PC-9 (cell line): ENCODE measurements around the gene PIAS1. TPM values are rescaled to one million over a fixed set of nuclear protein-coding genes. Genes with fewer than 3 reads are reported as not detected.

ENCODE experiments used
- BruUV-seq: library from RNA; stranded (reverse); fragments of 400-500 nt; replicated peaks from 2 replicates; lab custom pipeline; 2021; lab: Mats Ljungman, UMichigan
- CTCF ChIA-PET: fragments of 300-600 bp; sonication (Branson Sonifier 250); formaldehyde crosslinking; loops from one replicate; lab custom pipeline; 2022; ENCODE audit warnings: antibody characterized with exemption; lab: Charles Lee
- POLR2A ChIA-PET: fragments of 300-600 bp; sonication (Branson Sonifier 250); formaldehyde crosslinking; loops from one replicate; lab custom pipeline; 2022; ENCODE audit warnings: antibody characterized with exemption; ENCODE audit not compliant: unreplicated experiment; lab: Charles Lee
- DNase-seq, 2 experiments: peaks; one replicate each; pipeline versions ENCODE4 v3.0.0 to v3.0.0-alpha.2; 2015 to 2022; ENCODE audit warnings: mixed read lengths in 1 of 2
- H2AFZ ChIP-seq: fragments of 200-600 bp; sonication (generic); 2 replicates; pipeline ENCODE4 v1.8.1; 2017; ENCODE audit warnings: antibody characterized with exemption
- H3F3A ChIP-seq: fragments of 200-600 bp; sonication (generic); 2 replicates; pipeline ENCODE4 v1.8.1; 2017; ENCODE audit warnings: antibody characterized with exemption, mild to moderate bottlenecking, low read depth; ENCODE audit not compliant: insufficient read depth
- H3K27ac ChIP-seq: fragments of 200-600 bp; sonication (generic); 2 replicates; pipeline ENCODE4 v1.6.1; 2016; ENCODE audit warnings: mixed run types
- H3K27me3 ChIP-seq: fragments of 200-600 bp; sonication (generic); 2 replicates; pipeline ENCODE4 v1.6.1; 2016; ENCODE audit warnings: low read depth, mixed run types; ENCODE audit not compliant: insufficient read depth
- H3K36me3 ChIP-seq: fragments of 200-600 bp; sonication (generic); 2 replicates; pipeline ENCODE4 v1.6.1; 2016; ENCODE audit warnings: low read depth, mixed run types
- H3K4me1 ChIP-seq: fragments of 200-600 bp; sonication (generic); replicated peaks from 2 replicates; pipeline ENCODE4 v1.6.1; 2016; ENCODE audit warnings: mixed run types; ENCODE audit not compliant: insufficient read depth
- H3K4me2 ChIP-seq: fragments of 200-600 bp; sonication (generic); 2 replicates; pipeline ENCODE4 v1.6.1; 2017; ENCODE audit warnings: mixed run types
- H3K4me3 ChIP-seq: fragments of 200-600 bp; sonication (generic); 2 replicates; pipeline ENCODE4 v1.6.1; 2016; ENCODE audit warnings: mixed run types
- H3K79me2 ChIP-seq: fragments of 200-600 bp; sonication (generic); 2 replicates; pipeline ENCODE4 v1.6.1; 2017; ENCODE audit warnings: low read depth, mixed run types
- H3K9me2 ChIP-seq: fragments of 200-600 bp; sonication (generic); 2 replicates; pipeline ENCODE4 v1.8.1; 2017; ENCODE audit warnings: mild to moderate bottlenecking; ENCODE audit not compliant: insufficient read depth
- H3K9me3 ChIP-seq: fragments of 200-600 bp; sonication (generic); 2 replicates; pipeline ENCODE4 v1.8.1; 2016; ENCODE audit warnings: low read depth; ENCODE audit not compliant: insufficient read depth
- H4K20me1 ChIP-seq: fragments of 200-600 bp; sonication (generic); 2 replicates; pipeline ENCODE4 v1.8.1; 2017; ENCODE audit not compliant: insufficient read depth
- EZH2 ChIP-seq: fragments of 200-600 bp; sonication (generic); IDR thresholded peaks from 2 replicates; pipeline ENCODE4 v1.8.0; 2017; ENCODE audit warnings: antibody characterized with exemption, low read depth
- intact Hi-C: fragments of 100-400 bp; cut with micrococcal nuclease; formaldehyde crosslinking; loops from one replicate; pipeline ENCODE4 v1.10.0; 2022; ENCODE audit not compliant: unreplicated experiment
- total RNA-seq: library from RNA; stranded (reverse); gene quantifications from 2 replicates; pipeline ENCODE4 v1.2.3, GENCODE V29; 2021
- TF ChIP-seq, protein P1 (sequence below): fragments of 200-600 bp; sonication (generic); conservative IDR thresholded peaks from 2 replicates; pipeline ENCODE4 v1.6.1; 2017; ENCODE audit warnings: mixed run types, antibody characterized with exemption, mild to moderate bottlenecking, moderate library complexity

PIAS1 gene
- total RNA-seq, 1 experiment from 2014 or later: 42.5 TPM

DNA sequence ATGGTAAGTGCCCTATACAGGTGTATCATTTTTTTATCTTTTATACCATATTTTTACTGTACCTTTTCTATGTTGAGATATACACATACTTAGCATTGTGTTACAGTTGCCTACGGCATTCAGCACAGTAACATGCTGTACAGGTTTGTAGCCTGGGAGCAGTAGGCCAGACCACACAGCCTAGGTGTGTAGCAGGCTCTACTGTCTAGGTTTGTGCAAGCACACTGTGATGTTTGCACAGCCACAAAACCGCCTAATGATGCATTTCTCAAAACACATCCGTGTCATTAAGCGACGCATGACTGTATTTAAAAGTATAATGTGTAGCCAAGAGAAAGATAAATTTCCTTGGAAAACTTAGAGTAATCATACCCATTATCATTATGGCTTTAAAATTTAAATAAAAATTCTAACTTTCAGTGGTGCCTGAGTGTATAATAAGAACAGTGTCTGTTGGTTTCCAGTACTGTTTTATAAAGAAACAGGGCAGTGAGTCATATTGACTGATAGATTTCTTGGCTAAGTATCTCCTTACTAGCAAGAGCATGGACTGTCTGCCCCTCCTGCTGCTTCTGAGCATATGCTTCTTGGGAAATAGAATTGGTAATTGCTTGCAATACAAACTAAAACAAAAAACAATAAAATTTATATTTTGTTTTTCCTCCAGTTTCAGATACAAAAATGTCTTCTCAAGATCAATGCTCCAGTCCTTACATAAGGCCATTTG, 132.7 kb downstream of the PIAS1 start:
- Histone ChIP-seq H3K27ac (no peak overlapping the region), H3K9me3 (no peaks in the 10 kb centered on the region), H3K4me1 (no peaks in the 10 kb centered on the region), H3K36me3 (0 out of 2 replicates have a peak, but pooled peaks cover 11% of the 10 kb centered on the region), H3K79me2 (no peaks in the 10 kb centered on the region), H3F3A (no peaks in the 10 kb centered on the region), H3K9me2 (no peaks in the 10 kb centered on the region), H3K27me3 (no peaks in the 10 kb centered on the region), H2AFZ (no peak overlapping the region), H3K4me2 (no peak overlapping the region), H3K4me3 (no peak overlapping the region), H4K20me1 (no peaks in the 10 kb centered on the region)
- TF ChIP-seq, protein P1, sequence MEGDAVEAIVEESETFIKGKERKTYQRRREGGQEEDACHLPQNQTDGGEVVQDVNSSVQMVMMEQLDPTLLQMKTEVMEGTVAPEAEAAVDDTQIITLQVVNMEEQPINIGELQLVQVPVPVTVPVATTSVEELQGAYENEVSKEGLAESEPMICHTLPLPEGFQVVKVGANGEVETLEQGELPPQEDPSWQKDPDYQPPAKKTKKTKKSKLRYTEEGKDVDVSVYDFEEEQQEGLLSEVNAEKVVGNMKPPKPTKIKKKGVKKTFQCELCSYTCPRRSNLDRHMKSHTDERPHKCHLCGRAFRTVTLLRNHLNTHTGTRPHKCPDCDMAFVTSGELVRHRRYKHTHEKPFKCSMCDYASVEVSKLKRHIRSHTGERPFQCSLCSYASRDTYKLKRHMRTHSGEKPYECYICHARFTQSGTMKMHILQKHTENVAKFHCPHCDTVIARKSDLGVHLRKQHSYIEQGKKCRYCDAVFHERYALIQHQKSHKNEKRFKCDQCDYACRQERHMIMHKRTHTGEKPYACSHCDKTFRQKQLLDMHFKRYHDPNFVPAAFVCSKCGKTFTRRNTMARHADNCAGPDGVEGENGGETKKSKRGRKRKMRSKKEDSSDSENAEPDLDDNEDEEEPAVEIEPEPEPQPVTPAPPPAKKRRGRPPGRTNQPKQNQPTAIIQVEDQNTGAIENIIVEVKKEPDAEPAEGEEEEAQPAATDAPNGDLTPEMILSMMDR: no peak
- no peak for TF ChIP-seq EZH2
- DNase-seq: no peak
- CTCF ChIA-PET: no interaction called here
- POLR2A ChIA-PET: interaction anchor here (0.6 to 0.7 kb wide), 2 partner anchors 197 to 1847 kb away, joined by 3 read pairs; no protein-coding TSS in a partner anchor
- no TSS peak for BruUV-seq
- intact Hi-C loops: no loop called here

DNA sequence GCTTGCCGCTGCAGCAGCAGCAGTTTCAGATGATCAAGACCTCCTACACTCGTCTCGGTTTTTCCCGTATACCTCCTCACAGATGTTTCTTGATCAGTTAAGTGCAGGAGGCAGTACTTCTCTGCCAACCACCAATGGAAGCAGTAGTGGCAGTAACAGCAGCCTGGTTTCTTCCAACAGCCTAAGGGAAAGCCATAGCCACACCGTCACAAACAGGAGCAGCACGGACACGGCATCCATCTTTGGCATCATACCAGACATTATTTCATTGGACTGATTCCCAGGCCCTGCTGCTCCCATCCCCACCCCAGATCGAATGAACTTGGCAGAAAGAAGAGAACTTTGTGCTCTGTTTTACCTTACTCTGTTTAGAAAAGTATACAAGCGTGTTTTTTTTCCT, 133.4 kb downstream of the PIAS1 start:
- Histone ChIP-seq H3K27ac (no peak overlapping the region), H3K79me2 (no peaks in the 10 kb centered on the region), H3K9me3 (no peaks in the 10 kb centered on the region), H3K4me2 (no peak overlapping the region), H3K9me2 (no peaks in the 10 kb centered on the region), H3K36me3 (0 out of 2 replicates have a peak, but pooled peaks cover 11% of the 10 kb centered on the region), H4K20me1 (no peaks in the 10 kb centered on the region), H3K4me1 (no peaks in the 10 kb centered on the region), H3K4me3 (no peak overlapping the region), H3K27me3 (no peaks in the 10 kb centered on the region), H2AFZ (no peak overlapping the region), H3F3A (no peaks in the 10 kb centered on the region)
- no TSS peak for BruUV-seq
- no peak for DNase-seq
- ChIA-PET POLR2A (no interaction called here), CTCF (no interaction called here)
- TF ChIP-seq EZH2: no peak
- TF ChIP-seq, protein P1: no peak
- intact Hi-C loops: no loop called here

DNA sequence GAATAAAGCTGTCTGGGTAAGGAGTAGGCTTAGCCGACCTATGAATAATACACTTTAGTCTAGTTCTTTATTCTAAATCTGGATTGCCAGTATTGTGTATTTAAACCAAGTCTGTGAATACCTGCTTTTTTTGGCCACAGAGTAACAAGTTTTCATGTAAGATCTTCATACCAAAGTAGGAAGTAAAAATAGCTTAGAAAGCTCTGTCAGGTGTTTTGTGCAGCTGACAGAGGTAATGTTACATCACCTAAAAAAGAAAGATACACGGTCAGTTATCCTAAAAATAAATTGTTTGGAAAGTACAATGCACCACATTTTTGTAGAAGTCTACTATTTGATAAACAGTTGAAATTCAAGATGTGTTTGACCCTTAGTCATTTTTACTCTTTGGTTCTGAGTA, 134.5 kb downstream of the PIAS1 start:
- Histone ChIP-seq H2AFZ (no peak overlapping the region), H3K27ac (no peak overlapping the region), H3K36me3 (0 out of 2 replicates have a peak, but pooled peaks cover 10% of the 10 kb centered on the region), H3K79me2 (no peaks in the 10 kb centered on the region), H3K9me2 (no peaks in the 10 kb centered on the region), H3K9me3 (no peaks in the 10 kb centered on the region), H3K4me2 (no peak overlapping the region), H3K4me1 (no peaks in the 10 kb centered on the region), H3K4me3 (no peak overlapping the region), H4K20me1 (no peaks in the 10 kb centered on the region), H3K27me3 (no peaks in the 10 kb centered on the region), H3F3A (no peaks in the 10 kb centered on the region)
- TF ChIP-seq, protein P1: no peak
- no peak for TF ChIP-seq EZH2
- ChIA-PET CTCF (no interaction called here), POLR2A (no interaction called here)
- intact Hi-C loops: no loop called here
- no peak for DNase-seq
- BruUV-seq: no TSS peak
